Pancreas (tissue), 10 donors: ENCODE results near the gene BRSK2. TPM values are rescaled to one million over a fixed set of nuclear protein-coding genes. Genes with fewer than 3 reads are reported as not detected.
"Not testable (repeated sequence)": the region's sequence is repeated elsewhere in the genome, so short reads cannot be mapped to it uniquely, and the experiment has no call there.

Source experiments
- ATAC-seq, 4 donors: fragments of 200-7000 bp; cut with Tn5 transposase; one replicate each; pipeline versions ENCODE4 v1.8.0 to v1.9.1; 2020; ENCODE audit warnings: mild to moderate bottlenecking in 4 of 4, moderate library complexity in 4 of 4
- DNase-seq, 6 donors: peaks; one replicate each; pipeline ENCODE4 v3.0.0-alpha.2; 2020
- FAIRE-seq: peaks from 2 replicates; lab custom pipeline; 2012; peaks lifted over from hg19 to GRCh38; lab: Jason Lieb, UNC
- H3K27ac ChIP-seq, 4 donors: fragments of 200-600 bp; sonication (generic); 1 replicate in 3 of 4; 2 replicates in 1 of 4; pipeline versions ENCODE4 v1.5.0 to v1.8.0; 2020
- H3K27me3 ChIP-seq, 4 donors: fragments of 200-600 bp; one replicate each; pipeline ENCODE4 v1.8.0; 2021
- H3K36me3 ChIP-seq, 3 donors: fragments of 200-600 bp; sonication (generic) in 1 of 3; one replicate each; pipeline versions ENCODE4 v1.5.0 to v1.8.0; 2020 to 2021
- H3K4me1 ChIP-seq, 3 donors: fragments of 200-600 bp; one replicate each; pipeline ENCODE4 v1.8.0; 2021
- H3K4me3 ChIP-seq, 4 donors: fragments of 200-600 bp; sonication (generic) in 2 of 4; one replicate each; pipeline versions ENCODE4 v1.5.0 to v1.8.0; 2020 to 2021
- H3K9me3 ChIP-seq, 4 donors: fragments of 200-600 bp; one replicate each; pipeline ENCODE4 v1.8.0; 2021
- WGBS, 2 donors: extraction: QIAGEN DNeasy Blood & Tissue Kit; methylation state at CpG; one replicate each; pipeline ENCODE4 v1.1.7; 2013; 5-methylcytosine and 5-hydroxymethylcytosine counted together
- intact Hi-C, 3 donors: fragments of 100-400 bp; cut with DNase I; formaldehyde crosslinking; loops; one replicate each; pipeline versions ENCODE4 v1.11.1 to v1.14.2; 2022
- polyA plus RNA-seq, 2 donors: library from polyadenylated mRNA; stranded (reverse); fragments of 200-250 nt; gene quantifications; one replicate each; pipeline ENCODE4 v1.2.3, GENCODE V29; 2013
- total RNA-seq, 6 donors: library from RNA; stranded (reverse); fragmentation: NEBNext Ultra II Directional in 4 of 6; extraction: Animal tissue kit (Norgen Biotek cat#: 25700) in 4 of 6; gene quantifications; one replicate each; pipeline versions ENCODE4 v1.2.1 to v1.2.4, GENCODE V29; 2021 to 2023
- TF ChIP-seq, protein P1 (sequence below), 4 donors: fragments of 200-600 bp; sonication (generic) in 3 of 4; IDR thresholded peaks; one replicate each; pipeline versions ENCODE4 v1.5.0 to v1.8.0; 2021; ENCODE audit warnings: antibody characterized with exemption in 4 of 4
- donor health status: healthy with polysubstance abuse.
- donor health status: DM: no; HTN: no; CAD: no; lungs with moderate emphysema.
- donor health status: DM: no; HTN: no; CAD: no.
- donor health status: control.
- donor health status: control.
- donor health status: Bipolar disorder and iron deficiency.
- donor health status: DM: yes; HTN: yes; CAD: no.
- donor health status: DM: no; HTN: no; CAD: no.
- donor health status: DM: no; HTN: no; CAD: no.
- donor health status: DM: yes; HTN: yes; CAD: no.

The BRSK2 gene
- total and polyA plus RNA-seq, 8 donors: 44.2 to 215 (median 70.9) TPM

- H3K27me3 ChIP-seq: no peaks in the 10 kb centered on the region
- TF ChIP-seq, protein P1, sequence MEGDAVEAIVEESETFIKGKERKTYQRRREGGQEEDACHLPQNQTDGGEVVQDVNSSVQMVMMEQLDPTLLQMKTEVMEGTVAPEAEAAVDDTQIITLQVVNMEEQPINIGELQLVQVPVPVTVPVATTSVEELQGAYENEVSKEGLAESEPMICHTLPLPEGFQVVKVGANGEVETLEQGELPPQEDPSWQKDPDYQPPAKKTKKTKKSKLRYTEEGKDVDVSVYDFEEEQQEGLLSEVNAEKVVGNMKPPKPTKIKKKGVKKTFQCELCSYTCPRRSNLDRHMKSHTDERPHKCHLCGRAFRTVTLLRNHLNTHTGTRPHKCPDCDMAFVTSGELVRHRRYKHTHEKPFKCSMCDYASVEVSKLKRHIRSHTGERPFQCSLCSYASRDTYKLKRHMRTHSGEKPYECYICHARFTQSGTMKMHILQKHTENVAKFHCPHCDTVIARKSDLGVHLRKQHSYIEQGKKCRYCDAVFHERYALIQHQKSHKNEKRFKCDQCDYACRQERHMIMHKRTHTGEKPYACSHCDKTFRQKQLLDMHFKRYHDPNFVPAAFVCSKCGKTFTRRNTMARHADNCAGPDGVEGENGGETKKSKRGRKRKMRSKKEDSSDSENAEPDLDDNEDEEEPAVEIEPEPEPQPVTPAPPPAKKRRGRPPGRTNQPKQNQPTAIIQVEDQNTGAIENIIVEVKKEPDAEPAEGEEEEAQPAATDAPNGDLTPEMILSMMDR (IDR thresholded peaks at IDR 0.05): no peak
- H3K9me3 ChIP-seq: no peaks in the 10 kb centered on the region
- DNase-seq (no peak), ATAC-seq (no peak), FAIRE-seq (no peak)
- no peak overlapping the region for H3K4me3 ChIP-seq
- intact Hi-C loops: no loop called here
- H3K4me1 ChIP-seq: no peaks in the 10 kb centered on the region
- no peaks in the 10 kb centered on the region for H3K36me3 ChIP-seq
- no peak overlapping the region for H3K27ac ChIP-seq
- WGBS, 2 donors: 72 to 76% methylated on average over 17 of the region's 17 CpGs
Measured at GRCh38 chr11:1419811-1420210, 30.1 kb downstream of the BRSK2 start.

DNA sequence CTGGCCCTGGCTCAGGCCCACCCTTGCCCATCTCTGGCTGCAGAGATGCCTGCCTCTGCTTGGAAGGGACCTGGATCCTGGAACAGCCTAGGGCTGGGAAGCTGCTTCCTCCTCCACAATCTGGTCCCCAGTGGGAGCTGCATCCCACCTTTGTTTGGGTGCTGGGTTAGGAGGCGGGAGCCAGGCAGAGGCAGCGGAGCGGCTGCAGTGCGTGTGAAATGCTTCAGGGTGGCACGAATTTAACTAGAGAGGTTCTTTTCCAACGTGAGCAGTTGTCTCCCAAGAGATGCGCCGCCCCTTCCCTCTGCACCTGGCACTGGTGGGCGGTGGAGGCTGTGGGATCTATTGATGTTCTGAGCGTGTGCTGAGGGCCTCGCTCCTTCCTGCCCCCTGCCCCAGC lies 31.6 kb downstream of the BRSK2 start:
- TF ChIP-seq, protein P1 (IDR thresholded peaks at IDR 0.05): no peak
- no peaks in the 10 kb centered on the region for H3K36me3 ChIP-seq
- no peaks in the 10 kb centered on the region for H3K9me3 ChIP-seq
- FAIRE-seq (no peak), DNase-seq (no peak), ATAC-seq (no peak)
- no peaks in the 10 kb centered on the region for H3K4me1 ChIP-seq
- no peaks in the 10 kb centered on the region for H3K27me3 ChIP-seq
- no peak overlapping the region for H3K27ac ChIP-seq
- intact Hi-C loops: no loop called here
- no peak overlapping the region for H3K4me3 ChIP-seq
- WGBS, 2 donors: 80% methylated on average over 11 of the region's 11 CpGs

DNA sequence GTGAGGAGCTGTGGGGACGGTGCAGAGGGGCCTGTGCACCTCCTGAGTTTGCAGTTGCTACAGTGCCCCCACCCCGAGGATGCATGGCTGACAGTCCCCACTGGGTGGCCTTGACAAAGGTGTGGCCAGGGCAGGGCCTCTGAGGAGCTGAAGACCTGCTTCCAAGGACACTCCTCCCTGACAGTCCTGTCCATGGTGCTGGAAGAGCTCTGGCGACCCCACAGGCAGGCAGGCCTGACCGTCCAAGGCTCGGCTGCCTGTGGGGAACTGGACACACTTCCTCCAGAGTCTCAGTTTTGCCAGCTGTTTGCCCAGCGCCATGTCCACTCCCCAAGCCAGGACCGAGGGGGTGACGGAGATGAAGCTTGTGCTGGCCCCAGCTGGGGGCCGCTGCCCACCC lies 32.7 kb downstream of the BRSK2 start:
- Histone ChIP-seq H3K27ac (no peak overlapping the region), H3K27me3 (no peaks in the 10 kb centered on the region), H3K9me3 (no peaks in the 10 kb centered on the region), H3K4me1 (no peaks in the 10 kb centered on the region), H3K4me3 (no peak overlapping the region), H3K36me3 (no peaks in the 10 kb centered on the region)
- DNase-seq: no peak
- WGBS, 2 donors: 57 to 63% methylated on average over 7 to 9 of the region's 9 CpGs
- no peak for FAIRE-seq
- ATAC-seq: peak in 3 of 4 donors; percentile 10 to 50 (median 50)
- TF ChIP-seq, protein P1 (IDR thresholded peaks at IDR 0.05): no peak
- intact Hi-C loops: no loop called here

- Histone ChIP-seq H3K4me1 (no peaks in the 10 kb centered on the region), H3K9me3 (no peaks in the 10 kb centered on the region), H3K27me3 (no peaks in the 10 kb centered on the region), H3K27ac (no peak overlapping the region), H3K4me3 (no peak overlapping the region), H3K36me3 (no peaks in the 10 kb centered on the region)
- intact Hi-C loops: no loop called here
- WGBS, 2 donors: 79 to 87% methylated on average over 15 of the region's 15 CpGs
- no peak for ATAC-seq
- FAIRE-seq: no peak
- TF ChIP-seq, protein P1 (IDR thresholded peaks at IDR 0.05): no peak
- no peak for DNase-seq
Measured at GRCh38 chr11:1422981-1423380, 33.2 kb downstream of the BRSK2 start.

DNA sequence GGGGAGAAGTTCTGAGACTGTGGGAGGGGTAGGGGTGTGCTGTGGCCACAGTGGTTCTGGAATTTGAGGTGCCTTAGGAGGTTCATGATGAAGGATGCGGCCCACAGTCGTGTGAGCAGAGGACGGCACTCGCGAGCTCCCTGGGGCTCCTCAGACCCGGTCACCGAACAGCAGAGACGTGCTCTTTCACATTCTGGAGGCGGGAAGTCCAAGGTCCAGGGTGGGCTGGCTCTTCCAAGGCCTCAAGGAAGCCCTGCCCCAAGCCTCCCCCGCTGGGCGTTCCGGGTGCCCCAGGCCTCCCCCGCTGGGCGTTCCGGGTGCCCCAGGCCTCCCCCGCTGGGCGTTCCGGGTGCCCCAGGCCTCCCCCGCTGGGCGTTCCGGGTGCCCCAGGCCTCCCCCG lies 33.7 kb downstream of the BRSK2 start:
- FAIRE-seq, H3K27ac ChIP-seq, H3K36me3 ChIP-seq, H3K4me1 ChIP-seq, H3K4me3 ChIP-seq, H3K9me3 ChIP-seq, intact Hi-C loops, DNase-seq, H3K27me3 ChIP-seq: not testable (repeated sequence)
- ATAC-seq: peak in 1 of 4 donors; percentile 11
- 56 to 71% methylated on average over 10 to 21 of the region's 22 CpGs for WGBS, 2 donors
